T-helper 2 cell treated with Interferon-gamma antibody and Interleukin-4, amounts not matched to agents 5 μg/mL and 100 μg/mL, for 36 hours (primary cell): ENCODE measurements around the gene SOWAHA.

ENCODE experiments used
- DNase-seq: peaks from one replicate; pipeline ENCODE4 v3.0.0; 2021; ENCODE audit warnings: low spot score
- H3K27ac Mint-ChIP-seq: one replicate; pipeline ENCODE4 v1.8.0; 2021; ENCODE audit warnings: mild to moderate bottlenecking, mixed read lengths
- H3K27me3 Mint-ChIP-seq: one replicate; pipeline ENCODE4 v1.8.0; 2021; ENCODE audit warnings: low read depth, mixed read lengths
- H3K36me3 Mint-ChIP-seq: one replicate; pipeline ENCODE4 v1.8.0; 2021; ENCODE audit warnings: low read depth, mixed read lengths
- H3K4me1 Mint-ChIP-seq: one replicate; pipeline ENCODE4 v1.8.0; 2021; ENCODE audit warnings: low read depth, mixed read lengths
- H3K4me3 Mint-ChIP-seq: one replicate; pipeline ENCODE4 v1.8.0; 2022; ENCODE audit warnings: mild to moderate bottlenecking, moderate library complexity, mixed read lengths
- H3K9me3 Mint-ChIP-seq: one replicate; pipeline ENCODE4 v1.8.0; 2021; ENCODE audit warnings: mixed read lengths

The SOWAHA gene

DNA sequence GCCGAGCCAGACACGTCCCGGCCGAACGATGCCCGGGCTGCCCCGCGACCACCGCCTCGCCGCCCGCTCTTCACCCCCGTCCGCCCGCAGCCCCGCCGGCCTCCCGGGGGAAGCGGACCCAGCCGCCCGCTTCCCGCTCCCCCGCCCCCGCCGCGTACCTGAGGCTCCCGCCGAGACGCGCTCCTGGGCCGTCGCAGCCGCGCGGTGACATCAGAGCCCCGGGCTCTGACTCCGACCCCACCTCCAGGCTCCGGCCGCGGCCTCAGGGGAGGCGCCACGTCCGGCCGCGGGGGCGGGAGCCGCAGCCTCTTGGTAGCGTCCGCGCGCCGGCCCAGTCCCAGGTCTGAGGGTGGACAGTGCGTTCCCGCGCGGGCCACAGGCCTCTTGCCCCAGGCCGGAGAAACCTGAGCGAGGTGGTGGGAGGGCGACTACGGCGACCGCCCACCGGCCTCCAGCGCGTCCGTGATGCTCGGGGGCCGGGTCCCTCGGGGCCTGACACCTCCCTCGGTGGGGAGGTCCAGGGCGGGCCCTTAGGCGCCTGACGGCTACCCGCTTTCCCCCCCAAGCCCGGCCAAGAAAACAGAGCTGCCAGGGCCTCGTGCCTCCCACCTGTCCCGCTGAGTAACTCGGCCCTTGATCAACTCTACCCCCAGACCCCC lies 17.5 kb downstream of the SOWAHA start, which contains the start of gene SHROOM1:
TSS of gene SHROOM1 (minus strand) at position 212 of the 659 bp plus-strand sequence. CDS start 4,507 bp downstream, outside the sequence.
- Mint-ChIP-seq H3K4me3 (peak within 1 kb of the TSS; percentile 89), H3K27ac (peak within 1 kb of the TSS; percentile 81), H3K4me1 (peaks cover 15% of the 10 kb centered on the region), H3K27me3 (peaks cover 58% of the 10 kb centered on the region), H3K36me3 (no peaks in the 10 kb centered on the region), H3K9me3 (no peaks in the 10 kb centered on the region)
- DNase-seq = peak; percentile 30

DNA sequence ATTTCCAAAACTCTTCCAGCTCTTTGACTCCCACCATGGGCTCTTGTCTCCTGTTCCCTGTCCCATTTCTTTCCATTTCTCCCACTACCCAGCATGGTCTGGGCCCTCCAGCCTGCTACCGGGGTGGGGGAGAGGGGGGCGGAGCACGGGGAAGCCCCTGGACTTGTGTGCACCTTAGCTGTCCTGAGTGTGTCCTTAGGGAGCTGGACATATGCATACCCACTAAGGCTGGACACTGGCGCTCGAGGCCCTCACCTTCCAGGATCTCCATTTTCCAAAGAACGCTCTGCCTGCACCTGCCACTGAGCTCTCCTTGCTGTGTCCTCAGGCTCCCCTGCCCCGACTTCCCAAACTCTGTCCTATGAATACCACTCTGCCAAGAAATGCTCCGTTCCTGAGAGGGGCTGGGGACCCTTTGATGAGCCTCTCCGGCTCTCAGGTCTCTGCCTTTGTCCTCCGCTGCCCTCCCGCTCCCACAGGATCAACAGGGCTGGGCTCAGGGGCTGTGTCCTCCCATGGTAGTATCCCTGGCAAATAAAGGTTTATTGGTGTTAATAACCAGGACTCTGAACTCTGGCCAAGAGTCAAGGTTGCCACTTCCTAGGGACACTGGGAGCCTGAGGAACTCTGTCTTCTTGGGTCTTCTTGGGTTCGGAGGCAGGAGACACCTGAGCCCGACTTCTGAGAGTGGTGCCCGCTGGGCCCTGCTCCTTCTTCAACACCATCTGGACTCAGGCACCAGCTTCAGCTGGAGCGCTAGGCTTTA lies 18.2 kb downstream of the SOWAHA start:
- H3K9me3 Mint-ChIP-seq = no peaks in the 10 kb centered on the region
- peak overlapping the region; percentile 81 for H3K4me3 Mint-ChIP-seq
- H3K27me3 Mint-ChIP-seq = peaks cover 53% of the 10 kb centered on the region
- DNase-seq = no peak
- H3K4me1 Mint-ChIP-seq = peaks cover 12% of the 10 kb centered on the region
- H3K36me3 Mint-ChIP-seq = no peaks in the 10 kb centered on the region
- no peak overlapping the region for H3K27ac Mint-ChIP-seq

DNA sequence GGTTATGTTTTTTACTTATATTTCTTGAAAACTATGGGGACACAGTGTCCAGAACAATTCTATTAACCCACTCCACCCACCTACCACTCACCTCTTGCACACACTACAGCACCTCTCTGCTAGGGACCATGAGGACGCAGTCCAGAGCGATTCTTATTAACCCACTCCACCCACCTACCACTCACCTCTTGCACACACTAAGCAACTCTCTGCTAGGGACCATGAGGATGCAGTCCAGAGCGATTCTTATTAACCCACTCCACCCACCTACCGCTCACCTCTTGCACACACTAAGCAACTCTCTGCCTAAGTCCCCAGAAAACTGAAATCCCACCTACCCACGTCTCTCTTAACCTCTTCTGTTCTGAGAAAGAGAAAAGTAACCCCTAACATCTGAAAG lies 19.5 kb downstream of the SOWAHA start:
- Mint-ChIP-seq H3K27ac (no peak overlapping the region), H3K27me3 (peaks cover 40% of the 10 kb centered on the region), H3K4me1 (peaks cover 8% of the 10 kb centered on the region), H3K9me3 (no peaks in the 10 kb centered on the region), H3K4me3 (no peak overlapping the region), H3K36me3 (no peaks in the 10 kb centered on the region)
- DNase-seq = no peak

DNA sequence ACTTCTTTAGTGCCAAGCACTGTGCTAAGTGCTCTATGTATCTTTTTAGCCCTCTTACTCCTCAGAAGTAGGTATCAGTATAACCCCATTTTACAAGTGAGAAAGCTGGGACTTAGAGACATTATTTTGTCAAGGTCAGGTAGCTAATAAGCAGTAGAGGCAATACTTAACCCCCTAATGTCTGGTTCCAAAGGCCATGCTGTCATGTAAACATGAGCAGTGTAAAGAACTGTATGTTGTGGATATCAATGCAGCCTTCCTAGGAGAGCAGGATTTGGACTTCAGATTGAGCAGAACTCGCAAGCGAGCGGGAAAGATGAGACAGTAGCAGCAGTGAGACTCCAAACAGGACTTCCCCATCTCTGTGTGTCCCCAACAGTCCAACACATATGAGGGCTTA lies 21.0 kb downstream of the SOWAHA start:
- Mint-ChIP-seq H3K36me3 (no peaks in the 10 kb centered on the region), H3K27ac (no peak overlapping the region), H3K4me3 (no peak overlapping the region)

DNA sequence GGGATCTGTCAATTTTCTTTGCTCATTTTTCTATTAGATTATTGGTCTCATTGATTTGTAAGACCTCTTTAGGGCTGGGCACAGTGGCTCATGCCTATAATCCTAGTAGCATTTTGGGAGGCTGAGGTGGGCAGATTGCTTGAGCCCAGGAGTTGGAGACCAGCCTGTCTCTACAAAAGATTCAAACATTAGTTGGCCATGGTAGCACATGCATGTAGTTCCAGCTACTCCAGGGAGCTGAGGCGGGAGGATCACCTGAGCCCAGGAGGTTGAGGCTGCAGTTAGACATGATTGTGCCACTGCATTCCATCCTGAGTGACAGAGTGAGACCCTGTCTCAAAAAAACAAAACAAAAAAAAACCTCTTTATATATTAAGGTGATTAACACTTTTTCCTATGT lies 23.8 kb downstream of the SOWAHA start:
- DNase-seq = no peak
- peaks cover 12% of the 10 kb centered on the region for H3K27me3 Mint-ChIP-seq
- H3K36me3 Mint-ChIP-seq = no peaks in the 10 kb centered on the region
- no peaks in the 10 kb centered on the region for H3K9me3 Mint-ChIP-seq
- H3K4me3 Mint-ChIP-seq = no peak overlapping the region
- no peak overlapping the region for H3K27ac Mint-ChIP-seq
- H3K4me1 Mint-ChIP-seq = no peaks in the 10 kb centered on the region

More for the DNA sequence above, 21.0 kb downstream of the SOWAHA start:
- no peak for DNase-seq
- peaks cover 5% of the 10 kb centered on the region for H3K4me1 Mint-ChIP-seq
- peaks cover 29% of the 10 kb centered on the region for H3K27me3 Mint-ChIP-seq
- H3K9me3 Mint-ChIP-seq = no peaks in the 10 kb centered on the region

DNA sequence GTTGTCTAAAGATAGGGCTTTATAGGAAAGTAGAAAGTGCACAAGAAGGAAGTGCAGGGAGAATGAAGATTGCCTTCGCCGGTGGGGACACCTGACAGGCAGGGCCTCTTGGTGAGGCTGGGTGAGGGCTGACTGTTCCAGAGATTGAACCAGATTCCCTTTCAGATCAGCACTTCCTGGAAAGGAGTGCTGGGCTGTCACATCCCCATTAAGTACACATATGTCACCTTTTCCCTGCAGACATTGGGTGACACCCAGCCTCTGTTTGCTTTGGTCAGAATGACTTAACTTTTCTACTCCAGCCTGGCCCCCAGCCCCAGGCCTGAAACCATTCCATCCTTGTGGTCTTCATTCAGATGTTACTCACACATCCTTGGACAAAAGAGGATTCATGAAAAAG lies 24.8 kb downstream of the SOWAHA start:
- Mint-ChIP-seq H3K4me1 (no peaks in the 10 kb centered on the region), H3K27me3 (peaks cover 7% of the 10 kb centered on the region), H3K36me3 (no peaks in the 10 kb centered on the region), H3K27ac (no peak overlapping the region), H3K9me3 (no peaks in the 10 kb centered on the region), H3K4me3 (no peak overlapping the region)
- no peak for DNase-seq

DNA sequence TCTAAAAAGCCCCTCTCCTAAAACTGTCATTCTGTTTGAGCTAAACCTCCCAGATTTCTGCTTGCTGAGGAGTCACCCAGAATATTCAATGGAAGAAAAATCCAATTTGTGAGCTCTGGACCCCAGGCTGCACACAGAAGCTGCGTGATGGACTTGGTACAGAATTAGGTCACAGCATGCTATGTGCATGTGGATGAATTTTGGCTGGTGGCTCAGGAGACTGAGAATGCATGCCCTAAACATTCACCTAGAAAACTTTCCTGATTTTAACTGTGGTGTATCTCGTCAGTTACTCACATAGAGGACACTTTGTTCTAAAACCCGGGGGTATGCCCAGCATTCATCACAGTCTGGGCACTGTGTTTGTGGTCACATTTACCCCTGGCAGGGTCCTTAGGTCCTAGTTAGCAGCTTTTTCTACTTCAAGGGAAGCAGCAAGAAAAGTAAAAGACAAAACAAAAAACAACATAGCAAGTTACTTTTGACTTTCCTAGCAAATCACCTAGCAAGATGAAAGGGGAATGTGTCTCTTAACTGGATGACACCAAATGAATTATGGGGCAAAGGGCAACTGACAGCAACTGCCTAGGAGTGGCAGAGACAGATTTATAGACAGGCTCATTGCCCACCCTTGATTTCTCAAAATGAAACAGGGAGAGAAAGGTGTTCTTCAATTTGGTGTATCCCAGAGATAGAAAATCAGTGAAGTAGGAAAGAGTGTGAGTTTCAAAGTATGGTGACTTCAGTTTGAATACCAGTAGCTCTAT lies 25.6 kb downstream of the SOWAHA start:
- no peaks in the 10 kb centered on the region for H3K9me3 Mint-ChIP-seq
- no peak for DNase-seq
- no peak overlapping the region for H3K27ac Mint-ChIP-seq
- H3K27me3 Mint-ChIP-seq = peaks cover 6% of the 10 kb centered on the region
- no peaks in the 10 kb centered on the region for H3K36me3 Mint-ChIP-seq
- no peaks in the 10 kb centered on the region for H3K4me1 Mint-ChIP-seq
- no peak overlapping the region for H3K4me3 Mint-ChIP-seq

DNA sequence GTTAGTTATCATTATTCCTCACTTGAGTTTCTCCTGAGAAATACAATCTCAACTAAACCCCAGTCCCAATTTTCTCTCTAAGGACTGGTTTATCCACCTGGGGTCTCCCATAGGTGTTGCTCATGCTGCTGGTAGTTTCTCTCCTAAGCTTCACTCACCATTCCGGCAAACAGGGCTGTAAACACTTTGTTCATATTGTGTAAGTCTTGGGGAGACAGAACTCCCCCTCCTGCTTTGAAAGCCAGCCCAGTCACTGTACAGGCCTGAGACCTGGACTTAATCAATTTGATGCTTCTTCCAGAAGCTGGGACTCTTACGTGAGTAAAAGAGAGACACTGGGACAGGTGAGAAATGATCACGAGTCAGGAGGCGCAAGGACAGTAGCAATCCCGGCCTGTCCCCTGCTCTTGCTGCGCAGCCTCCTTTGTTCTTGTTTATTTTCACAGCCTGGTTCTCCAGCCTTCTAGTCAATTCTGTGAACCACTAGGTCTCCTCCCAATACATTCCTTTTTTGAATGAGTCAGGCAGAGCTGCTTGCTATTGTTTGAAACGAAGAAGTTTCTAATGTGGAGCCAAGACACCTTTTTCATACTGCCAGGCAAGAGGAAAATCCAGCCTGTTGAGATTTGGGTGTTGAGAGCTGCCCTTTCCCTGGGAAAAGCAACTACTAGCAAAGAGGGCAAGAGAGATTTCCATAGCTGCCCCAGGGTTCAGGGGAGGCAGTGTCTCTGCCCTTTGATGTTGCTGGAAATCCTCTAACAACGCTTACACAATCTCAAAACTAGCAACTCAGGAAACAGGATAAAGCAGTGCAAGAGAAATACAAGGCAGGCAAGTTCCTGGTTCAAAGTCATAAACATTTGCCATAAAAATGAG lies 26.6 kb downstream of the SOWAHA start:
- Mint-ChIP-seq H3K27me3 (peaks cover 2% of the 10 kb centered on the region), H3K9me3 (no peaks in the 10 kb centered on the region), H3K4me1 (no peaks in the 10 kb centered on the region), H3K36me3 (no peaks in the 10 kb centered on the region), H3K4me3 (no peak overlapping the region), H3K27ac (no peak overlapping the region)
- no peak for DNase-seq

DNA sequence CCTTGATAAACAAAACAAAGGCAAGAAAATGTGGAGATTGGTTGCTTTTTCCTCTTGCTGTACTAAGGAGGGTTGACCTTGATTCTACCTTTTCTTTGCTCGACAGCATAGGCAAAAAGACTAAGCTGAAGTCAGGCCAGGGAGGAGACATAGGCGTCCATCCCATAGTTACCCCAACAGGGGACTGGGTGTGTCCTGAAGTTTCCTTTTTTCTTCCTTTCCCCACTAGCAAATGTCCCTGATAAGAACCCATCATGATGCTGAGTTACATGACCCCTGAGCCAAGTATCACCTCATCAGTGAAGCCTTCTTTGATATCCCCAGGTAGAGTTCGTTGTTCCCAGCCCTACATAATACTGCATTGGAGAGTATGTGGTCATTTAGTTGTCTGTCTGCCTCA lies 27.2 kb downstream of the SOWAHA start:
- peaks cover 2% of the 10 kb centered on the region for H3K27me3 Mint-ChIP-seq
- H3K36me3 Mint-ChIP-seq = no peaks in the 10 kb centered on the region
- no peak overlapping the region for H3K27ac Mint-ChIP-seq
- no peaks in the 10 kb centered on the region for H3K9me3 Mint-ChIP-seq
- no peaks in the 10 kb centered on the region for H3K4me1 Mint-ChIP-seq
- no peak overlapping the region for H3K4me3 Mint-ChIP-seq
- no peak for DNase-seq

DNA sequence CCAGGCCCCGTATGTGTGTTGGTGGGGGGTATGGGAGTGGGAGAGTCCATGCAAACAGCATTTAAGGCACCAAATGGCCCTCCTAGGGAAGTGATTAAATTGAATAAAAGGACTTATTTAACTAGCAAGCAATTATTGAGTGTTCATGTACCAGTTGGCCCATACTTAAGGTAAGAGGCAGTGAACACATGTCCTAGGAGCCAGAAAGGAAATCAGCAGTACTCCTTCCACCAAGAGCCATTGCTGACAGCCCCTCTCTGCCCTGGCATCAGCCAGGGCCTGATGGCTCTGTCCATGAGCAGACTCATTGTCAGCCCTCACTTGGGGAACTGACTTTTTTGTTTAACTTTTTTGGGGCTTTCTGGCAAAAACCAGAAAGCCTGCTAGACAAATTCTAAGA lies 27.8 kb downstream of the SOWAHA start:
- no peak for DNase-seq
- no peaks in the 10 kb centered on the region for H3K4me1 Mint-ChIP-seq

DNA sequence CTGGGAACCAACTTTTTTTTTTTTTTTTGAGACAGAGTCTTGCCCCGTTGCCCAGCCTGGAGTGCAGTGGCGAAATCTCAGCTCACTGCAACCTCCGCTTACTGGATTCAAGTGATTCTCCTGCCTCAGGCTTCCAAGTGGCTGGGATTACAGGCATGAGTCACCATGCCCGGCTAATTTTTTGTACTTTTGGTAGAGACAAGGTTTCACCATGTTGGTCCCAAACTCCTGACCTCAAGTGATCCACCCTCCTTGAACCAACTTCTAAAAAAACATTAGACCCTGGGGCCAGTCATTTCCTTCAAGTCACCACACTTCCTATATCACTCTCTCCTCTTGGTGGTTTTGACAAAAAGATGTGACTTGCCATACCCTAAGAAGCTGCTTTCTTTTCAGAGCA lies 28.2 kb downstream of the SOWAHA start:
- H3K9me3 Mint-ChIP-seq = no peaks in the 10 kb centered on the region
- H3K4me3 Mint-ChIP-seq = no peak overlapping the region
- H3K27ac Mint-ChIP-seq = no peak overlapping the region
- peaks cover 2% of the 10 kb centered on the region for H3K27me3 Mint-ChIP-seq
- no peaks in the 10 kb centered on the region for H3K36me3 Mint-ChIP-seq
- H3K4me1 Mint-ChIP-seq = no peaks in the 10 kb centered on the region
- DNase-seq = no peak

More for the DNA sequence above, 27.8 kb downstream of the SOWAHA start:
- no peak overlapping the region for H3K4me3 Mint-ChIP-seq
- H3K27me3 Mint-ChIP-seq = peaks cover 2% of the 10 kb centered on the region
- H3K9me3 Mint-ChIP-seq = no peaks in the 10 kb centered on the region
- H3K36me3 Mint-ChIP-seq = no peaks in the 10 kb centered on the region
- no peak overlapping the region for H3K27ac Mint-ChIP-seq

DNA sequence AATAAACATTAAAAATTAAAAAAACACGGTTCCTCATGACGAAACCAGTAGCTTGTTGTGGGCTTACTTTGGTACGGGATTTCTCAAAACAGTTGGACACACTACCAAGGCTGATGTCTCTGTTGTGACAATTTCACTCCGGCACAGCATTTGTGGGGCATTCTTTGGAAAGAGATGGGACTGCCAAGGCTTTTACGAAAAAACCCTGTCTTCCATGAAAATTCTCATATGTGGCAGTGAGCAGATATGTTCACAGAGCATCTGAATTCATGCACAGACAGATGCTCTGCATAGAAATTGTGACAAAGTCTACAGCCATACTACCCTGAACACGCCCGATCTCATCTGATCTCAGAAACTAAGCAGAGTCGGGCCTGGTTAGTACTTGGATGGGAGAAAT lies 35.2 kb downstream of the SOWAHA start:
- H3K4me3 Mint-ChIP-seq = no peak overlapping the region
- DNase-seq = no peak
- H3K9me3 Mint-ChIP-seq = no peaks in the 10 kb centered on the region
- H3K27me3 Mint-ChIP-seq = peaks cover 5% of the 10 kb centered on the region
- H3K4me1 Mint-ChIP-seq = no peaks in the 10 kb centered on the region
- H3K27ac Mint-ChIP-seq = no peak overlapping the region
- no peaks in the 10 kb centered on the region for H3K36me3 Mint-ChIP-seq

DNA sequence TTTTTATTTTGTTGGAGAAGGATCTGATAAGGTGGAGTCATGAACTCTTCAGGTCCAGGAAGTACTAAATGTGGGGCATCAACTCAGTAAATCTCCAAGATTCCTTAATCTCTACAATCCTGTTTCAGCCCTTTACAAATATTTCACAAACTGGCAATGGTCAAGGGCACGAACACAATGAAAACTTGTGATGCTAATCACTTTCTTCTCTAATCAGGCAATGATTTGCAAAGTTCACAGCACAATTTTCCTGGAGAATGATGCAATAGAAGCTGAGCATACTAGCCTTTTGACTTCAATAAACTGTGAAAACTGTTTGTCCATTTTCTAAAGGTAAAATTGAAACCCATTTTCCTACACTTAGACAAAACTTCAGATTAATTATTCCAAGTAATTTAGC lies 36.2 kb downstream of the SOWAHA start:
- no peak for DNase-seq
- no peaks in the 10 kb centered on the region for H3K9me3 Mint-ChIP-seq
- no peak overlapping the region for H3K4me3 Mint-ChIP-seq
- H3K36me3 Mint-ChIP-seq = no peaks in the 10 kb centered on the region
- peaks cover 6% of the 10 kb centered on the region for H3K27me3 Mint-ChIP-seq
- peaks cover 2% of the 10 kb centered on the region for H3K4me1 Mint-ChIP-seq
- H3K27ac Mint-ChIP-seq = no peak overlapping the region
